Activated B cell treated with CpG ODN at 0.5 μM for 24 hours (primary cell): ENCODE results near the gene RAB21. TPM values are rescaled to one million over a fixed set of nuclear protein-coding genes. Genes with fewer than 3 reads are reported as not detected.

ENCODE experiments used
- ATAC-seq: fragments of 200-7000 bp; cut with Tn5 transposase; one replicate; pipeline ENCODE4 v1.10.0; 2021; ENCODE audit warnings: low read depth, mild to moderate bottlenecking, moderate library complexity
- CTCF ChIA-PET: fragments of 350-600 bp; sonication (Branson Sonifier 250); formaldehyde crosslinking; loops from one replicate; lab custom pipeline; 2021; ENCODE audit warnings: antibody characterized with exemption; lab: Charles Lee
- POLR2A ChIA-PET: fragments of 350-600 bp; sonication (Branson Sonifier 250); formaldehyde crosslinking; loops from one replicate; lab custom pipeline; 2021; ENCODE audit warnings: antibody characterized with exemption; lab: Charles Lee
- DNase-seq: peaks from one replicate; pipeline ENCODE4 v3.0.0; 2022
- H3K27ac Mint-ChIP-seq: one replicate; pipeline ENCODE4 v1.8.0; 2020; ENCODE audit warnings: mixed read lengths
- H3K27me3 Mint-ChIP-seq: one replicate; pipeline ENCODE4 v1.8.0; 2021; ENCODE audit warnings: mixed read lengths
- H3K36me3 Mint-ChIP-seq: one replicate; pipeline ENCODE4 v1.8.0; 2021; ENCODE audit warnings: low read depth, mixed read lengths
- H3K4me1 Mint-ChIP-seq: one replicate; pipeline ENCODE4 v1.8.0; 2021; ENCODE audit warnings: mixed read lengths
- H3K4me3 Mint-ChIP-seq: one replicate; pipeline ENCODE4 v1.8.0; 2020; ENCODE audit warnings: mild to moderate bottlenecking, mixed read lengths
- H3K9me3 Mint-ChIP-seq: one replicate; pipeline ENCODE4 v1.8.0; 2020; ENCODE audit warnings: mixed read lengths
- intact Hi-C: fragments of 100-400 bp; cut with micrococcal nuclease; formaldehyde crosslinking; loops from one replicate; pipeline ENCODE4 v1.15.1; 2024
- total RNA-seq: library from RNA; stranded (reverse); gene quantifications from 2 replicates; pipeline ENCODE4 v1.2.3, GENCODE V29; 2022
- TF ChIP-seq, protein P1 (sequence below): fragments of 200-600 bp; IDR thresholded peaks from one replicate; pipeline ENCODE4 v1.8.0; 2022; ENCODE audit warnings: antibody characterized with exemption, mild to moderate bottlenecking

Gene RAB21
- total RNA-seq, 1 donor from 2014 or later = 112 TPM

DNA sequence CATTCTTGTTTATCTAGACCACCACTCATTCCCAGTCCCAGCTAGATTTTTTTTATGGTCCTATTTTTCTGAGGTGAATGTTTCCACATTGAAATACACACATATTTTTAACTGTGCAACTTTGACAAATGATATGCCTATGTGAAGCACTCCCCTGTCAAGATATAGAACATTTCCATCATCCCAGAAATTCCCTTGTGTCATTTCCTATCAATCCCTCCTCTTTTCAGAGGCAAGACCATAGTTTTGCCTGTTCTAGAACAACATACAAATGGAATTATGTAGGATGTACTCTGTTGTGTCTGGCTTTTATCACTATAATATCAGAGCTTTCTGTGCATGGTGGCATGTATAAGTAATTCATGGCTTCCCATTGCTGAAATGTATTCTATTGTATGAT lies 36.1 kb upstream of the RAB21 start:
- no peak for ATAC-seq
- Mint-ChIP-seq H3K9me3 (peaks cover 9% of the 10 kb centered on the region), H3K36me3 (peaks cover 2% of the 10 kb centered on the region), H3K4me1 (no peaks in the 10 kb centered on the region), H3K27ac (no peak overlapping the region), H3K4me3 (no peak overlapping the region), H3K27me3 (no peaks in the 10 kb centered on the region)
- intact Hi-C loops = loop anchor here (2.0 kb wide), 1 partner anchor 14 kb away; no protein-coding TSS in a partner anchor
- POLR2A ChIA-PET = no interaction called here
- TF ChIP-seq, protein P1, sequence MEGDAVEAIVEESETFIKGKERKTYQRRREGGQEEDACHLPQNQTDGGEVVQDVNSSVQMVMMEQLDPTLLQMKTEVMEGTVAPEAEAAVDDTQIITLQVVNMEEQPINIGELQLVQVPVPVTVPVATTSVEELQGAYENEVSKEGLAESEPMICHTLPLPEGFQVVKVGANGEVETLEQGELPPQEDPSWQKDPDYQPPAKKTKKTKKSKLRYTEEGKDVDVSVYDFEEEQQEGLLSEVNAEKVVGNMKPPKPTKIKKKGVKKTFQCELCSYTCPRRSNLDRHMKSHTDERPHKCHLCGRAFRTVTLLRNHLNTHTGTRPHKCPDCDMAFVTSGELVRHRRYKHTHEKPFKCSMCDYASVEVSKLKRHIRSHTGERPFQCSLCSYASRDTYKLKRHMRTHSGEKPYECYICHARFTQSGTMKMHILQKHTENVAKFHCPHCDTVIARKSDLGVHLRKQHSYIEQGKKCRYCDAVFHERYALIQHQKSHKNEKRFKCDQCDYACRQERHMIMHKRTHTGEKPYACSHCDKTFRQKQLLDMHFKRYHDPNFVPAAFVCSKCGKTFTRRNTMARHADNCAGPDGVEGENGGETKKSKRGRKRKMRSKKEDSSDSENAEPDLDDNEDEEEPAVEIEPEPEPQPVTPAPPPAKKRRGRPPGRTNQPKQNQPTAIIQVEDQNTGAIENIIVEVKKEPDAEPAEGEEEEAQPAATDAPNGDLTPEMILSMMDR = no peak
- CTCF ChIA-PET = no interaction called here
- no peak for DNase-seq

DNA sequence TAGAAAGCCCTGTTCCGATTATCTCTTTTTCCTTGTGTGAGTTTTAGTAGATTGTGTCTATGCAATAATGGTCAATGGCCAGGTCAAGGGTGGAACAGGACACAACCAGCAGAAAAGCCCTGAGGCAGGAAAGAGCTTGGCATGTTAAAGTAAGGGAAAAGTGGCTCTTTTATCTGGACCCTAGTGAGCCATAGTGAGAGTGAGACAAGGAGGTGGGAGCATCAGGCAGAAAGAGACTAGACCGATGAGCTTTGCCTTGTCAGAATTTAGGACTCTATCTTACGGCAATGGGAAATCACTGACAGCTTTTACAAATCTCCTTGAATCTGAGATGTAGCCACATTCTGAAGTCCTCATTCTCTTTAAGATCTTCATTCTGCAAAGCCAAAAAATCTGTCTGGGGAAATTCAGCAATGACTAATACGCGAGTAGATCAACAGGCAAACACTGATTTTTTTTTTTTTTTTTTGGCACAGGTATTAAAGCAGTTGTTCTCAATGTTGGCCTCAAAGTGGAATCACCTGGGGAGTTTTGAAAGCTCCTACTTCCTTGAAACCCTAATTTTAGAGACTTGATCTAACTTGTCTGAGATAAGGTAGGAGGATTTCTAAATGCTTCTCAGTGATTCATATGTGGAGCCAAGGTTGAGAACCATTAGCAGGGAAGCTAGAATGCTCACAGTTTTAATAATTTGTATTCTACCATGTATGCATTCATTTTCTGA lies 34.9 kb upstream of the RAB21 start:
- Mint-ChIP-seq H3K27me3 (no peaks in the 10 kb centered on the region), H3K4me1 (no peaks in the 10 kb centered on the region), H3K4me3 (no peak overlapping the region), H3K27ac (no peak overlapping the region), H3K36me3 (peaks cover 2% of the 10 kb centered on the region), H3K9me3 (peaks cover 9% of the 10 kb centered on the region)
- TF ChIP-seq, protein P1 = no peak
- POLR2A ChIA-PET = no interaction called here
- DNase-seq (no peak), ATAC-seq (no peak)
- CTCF ChIA-PET = interaction anchor here (1.0 kb wide), 1 partner anchor 10 kb away, joined by 3 read pairs; no protein-coding TSS in a partner anchor
- intact Hi-C loops = loop anchor here (2.0 kb wide), 1 partner anchor 15 kb away; no protein-coding TSS in a partner anchor

DNA sequence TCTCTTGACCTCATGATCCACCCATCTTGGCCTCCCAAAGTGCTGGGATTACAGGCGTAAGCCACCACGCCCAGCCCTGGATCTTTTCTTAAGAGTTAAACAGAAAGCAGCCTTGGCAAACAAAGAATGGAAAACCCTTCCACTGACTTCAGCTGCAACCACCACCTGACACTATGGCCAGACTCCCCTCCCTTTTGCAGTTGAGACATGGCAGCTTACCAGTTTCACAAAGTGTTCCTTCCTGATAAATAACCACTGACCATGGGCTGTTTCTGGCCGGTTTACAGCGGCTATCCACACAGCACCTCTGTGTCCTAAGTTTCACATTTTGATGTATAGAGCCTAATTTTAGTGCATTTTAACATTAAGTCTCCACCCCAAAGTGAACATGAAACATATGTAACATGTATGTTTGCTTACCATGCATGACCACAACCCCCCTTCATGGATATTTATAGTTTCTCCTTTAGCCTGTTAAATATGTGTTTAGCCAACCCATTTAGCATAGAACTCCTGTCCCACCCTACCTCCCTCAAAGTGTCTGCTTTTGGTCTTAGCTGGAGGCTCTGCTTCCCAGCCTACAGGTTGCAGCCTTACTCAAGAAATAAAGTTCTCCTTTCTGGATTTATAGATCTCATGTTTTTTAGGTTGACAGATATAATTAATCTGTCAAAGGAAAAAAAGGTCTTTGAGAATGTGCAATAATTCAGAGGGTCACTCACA lies 32.7 kb upstream of the RAB21 start:
- POLR2A ChIA-PET = interaction anchor here (0.6 kb wide), 1 partner anchor 25 kb away, joined by 4 read pairs; no protein-coding TSS in a partner anchor
- Mint-ChIP-seq H3K36me3 (peaks cover 2% of the 10 kb centered on the region), H3K4me1 (no peaks in the 10 kb centered on the region)

DNA sequence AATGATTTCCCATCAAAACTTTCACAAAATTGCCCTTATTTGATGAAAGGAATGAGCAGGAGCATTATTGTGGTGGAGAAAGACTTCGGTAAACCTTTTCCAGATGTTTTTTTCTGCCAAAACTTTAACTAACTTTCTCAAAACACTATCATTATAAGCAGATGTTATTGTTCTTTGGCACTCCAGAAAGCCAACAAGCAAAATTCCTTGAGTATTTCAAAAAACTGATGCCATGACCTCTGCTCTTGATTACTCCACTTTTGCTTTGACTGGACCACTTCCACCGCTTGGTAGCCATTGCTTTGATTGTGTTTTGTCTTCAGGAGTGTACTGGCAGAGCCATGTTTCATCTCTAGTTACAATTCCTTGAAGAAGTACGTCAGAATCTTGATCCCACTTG lies 29.7 kb upstream of the RAB21 start:
- no peaks in the 10 kb centered on the region for H3K27me3 Mint-ChIP-seq
- CTCF ChIA-PET = no interaction called here

More for the DNA sequence above, 32.7 kb upstream of the RAB21 start:
- DNase-seq (no peak), ATAC-seq (no peak)
- intact Hi-C loops = no loop called here
- TF ChIP-seq, protein P1 = no peak
- Mint-ChIP-seq H3K27me3 (no peaks in the 10 kb centered on the region), H3K9me3 (no peaks in the 10 kb centered on the region), H3K4me3 (no peak overlapping the region), H3K27ac (no peak overlapping the region)
- CTCF ChIA-PET = no interaction called here

DNA sequence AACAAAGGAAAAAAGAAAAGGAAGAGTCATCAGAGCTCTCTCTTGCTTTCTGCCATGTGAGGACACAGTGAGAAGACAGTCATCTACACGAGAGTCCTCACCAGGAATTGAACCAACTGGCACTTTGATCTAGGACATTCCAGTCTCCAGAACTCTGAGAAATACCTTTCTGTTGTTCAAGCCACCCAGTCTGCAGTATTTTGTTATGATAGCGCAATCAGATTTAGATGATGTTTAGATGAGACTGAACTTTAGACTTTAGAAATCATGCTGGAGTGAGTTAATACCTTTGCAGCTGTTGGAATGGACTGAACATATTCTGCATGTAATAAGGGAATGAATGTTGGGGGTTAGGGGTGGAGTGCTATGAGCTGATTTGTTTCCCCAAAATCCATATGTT lies 28.1 kb upstream of the RAB21 start:
- Mint-ChIP-seq H3K27me3 (no peaks in the 10 kb centered on the region), H3K27ac (no peak overlapping the region), H3K36me3 (no peaks in the 10 kb centered on the region), H3K9me3 (no peaks in the 10 kb centered on the region), H3K4me3 (no peak overlapping the region), H3K4me1 (no peaks in the 10 kb centered on the region)
- ATAC-seq (no peak), DNase-seq (no peak)
- CTCF ChIA-PET = no interaction called here
- intact Hi-C loops = no loop called here
- POLR2A ChIA-PET = no interaction called here
- TF ChIP-seq, protein P1 = no peak

More for the DNA sequence above, 29.7 kb upstream of the RAB21 start:
- DNase-seq (no peak), ATAC-seq (no peak)
- H3K4me1 Mint-ChIP-seq = no peaks in the 10 kb centered on the region
- H3K36me3 Mint-ChIP-seq = peaks cover 2% of the 10 kb centered on the region
- H3K4me3 Mint-ChIP-seq = no peak overlapping the region
- no peaks in the 10 kb centered on the region for H3K9me3 Mint-ChIP-seq
- intact Hi-C loops = no loop called here
- POLR2A ChIA-PET = no interaction called here
- TF ChIP-seq, protein P1 = no peak
- H3K27ac Mint-ChIP-seq = no peak overlapping the region
